DLD1 (cell line): ENCODE results near the gene EPHB2.

ENCODE experiments used
- in situ Hi-C: cut with HindIII; loops from 2 replicates; pipeline ENCODE4 v1.10.0; 2017; ENCODE audit warnings: low sequenced_read_pairs

EPHB2 gene

GRCh38 chr1:22903113-22903512 is 192.5 kb downstream of the EPHB2 start:
- in situ Hi-C loops, result no loop called here

- in situ Hi-C loops, result no loop called here
These were observed 196.3 kb downstream of the EPHB2 start for GRCh38 chr1:22906968-22907367.

- in situ Hi-C loops, result no loop called here
These were observed 196.9 kb downstream of the EPHB2 start for GRCh38 chr1:22907528-22907927.

- in situ Hi-C loops, result no loop called here
These were observed 198.3 kb downstream of the EPHB2 start for GRCh38 chr1:22908880-22909426.

- in situ Hi-C loops, result no loop called here
These were observed 199.6 kb downstream of the EPHB2 start for GRCh38 chr1:22910286-22910685.

GRCh38 chr1:22910986-22911651 is 200.5 kb downstream of the EPHB2 start:
- in situ Hi-C loops, result no loop called here

DNA sequence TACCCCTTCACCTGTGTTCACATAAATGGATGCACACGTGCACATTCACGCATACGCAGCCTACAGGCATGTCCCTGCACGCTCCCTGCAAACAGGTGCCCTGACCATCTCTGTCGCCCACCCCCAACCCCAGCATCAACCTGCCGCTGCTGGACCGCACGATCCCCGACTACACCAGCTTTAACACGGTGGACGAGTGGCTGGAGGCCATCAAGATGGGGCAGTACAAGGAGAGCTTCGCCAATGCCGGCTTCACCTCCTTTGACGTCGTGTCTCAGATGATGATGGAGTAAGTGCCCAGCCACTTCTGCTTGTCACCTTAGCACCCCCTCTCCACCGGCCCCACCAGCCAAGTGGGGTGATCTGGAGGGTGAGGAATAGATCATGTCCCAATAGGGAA is 201.7 kb downstream of the EPHB2 start:
- in situ Hi-C loops, result no loop called here

- in situ Hi-C loops, result no loop called here
These were observed 202.9 kb downstream of the EPHB2 start for GRCh38 chr1:22913421-22914141.

- in situ Hi-C loops, result no loop called here
These were observed 203.5 kb downstream of the EPHB2 start for GRCh38 chr1:22914156-22914555.

DNA sequence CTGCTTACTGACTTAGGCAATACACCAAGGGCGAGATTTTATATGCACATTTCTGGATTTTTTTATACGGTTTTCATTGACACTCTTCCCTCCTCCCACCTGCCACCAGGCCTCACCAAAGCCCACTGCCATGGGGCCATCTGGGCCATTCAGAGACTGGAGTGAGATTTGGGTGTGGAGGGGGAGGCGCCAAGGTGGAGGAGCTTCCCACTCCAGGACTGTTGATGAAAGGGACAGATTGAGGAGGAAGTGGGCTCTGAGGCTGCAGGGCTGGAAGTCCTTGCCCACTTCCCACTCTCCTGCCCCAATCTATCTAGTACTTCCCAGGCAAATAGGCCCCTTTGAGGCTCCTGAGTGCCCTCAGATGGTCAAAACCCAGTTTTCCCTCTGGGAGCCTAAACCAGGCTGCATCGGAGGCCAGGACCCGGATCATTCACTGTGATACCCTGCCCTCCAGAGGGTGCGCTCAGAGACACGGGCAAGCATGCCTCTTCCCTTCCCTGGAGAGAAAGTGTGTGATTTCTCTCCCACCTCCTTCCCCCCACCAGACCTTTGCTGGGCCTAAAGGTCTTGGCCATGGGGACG is 204.1 kb downstream of the EPHB2 start:
- in situ Hi-C loops, result no loop called here

- in situ Hi-C loops, result no loop called here
These were observed 204.6 kb downstream of the EPHB2 start for GRCh38 chr1:22915231-22915630.

DNA sequence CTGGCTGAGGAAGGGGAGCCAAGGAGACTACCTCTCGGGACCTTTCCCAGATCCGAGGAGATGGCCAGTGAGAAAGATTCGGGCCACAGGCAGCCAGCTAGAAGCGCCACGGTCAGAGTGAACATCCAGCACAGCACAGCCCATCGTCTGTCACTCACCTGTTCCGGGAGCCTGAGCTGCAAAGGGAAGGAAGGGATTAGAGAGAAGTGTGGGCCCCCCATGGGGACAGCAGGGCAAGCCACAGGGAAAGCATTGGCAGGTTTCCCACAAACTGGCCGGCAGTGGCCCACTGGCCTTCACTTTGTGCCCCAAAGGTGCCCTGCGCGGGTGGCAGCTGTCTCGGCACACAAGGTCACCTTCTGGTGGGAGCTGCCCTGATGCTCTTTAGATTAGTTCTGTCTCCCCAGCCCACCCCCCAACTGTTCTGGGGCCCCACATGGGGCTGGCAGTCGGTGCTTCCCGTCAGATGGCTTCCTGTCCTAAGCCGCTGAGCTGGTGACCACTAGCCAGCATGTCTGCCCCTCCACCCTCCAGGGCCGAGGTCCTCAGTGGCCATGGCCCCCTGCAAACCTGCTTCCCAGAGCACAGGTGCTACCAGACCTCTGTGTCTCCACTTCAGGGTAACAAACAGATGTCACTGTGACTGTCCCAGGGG is 205.3 kb downstream of the EPHB2 start:
- in situ Hi-C loops, result no loop called here

DNA sequence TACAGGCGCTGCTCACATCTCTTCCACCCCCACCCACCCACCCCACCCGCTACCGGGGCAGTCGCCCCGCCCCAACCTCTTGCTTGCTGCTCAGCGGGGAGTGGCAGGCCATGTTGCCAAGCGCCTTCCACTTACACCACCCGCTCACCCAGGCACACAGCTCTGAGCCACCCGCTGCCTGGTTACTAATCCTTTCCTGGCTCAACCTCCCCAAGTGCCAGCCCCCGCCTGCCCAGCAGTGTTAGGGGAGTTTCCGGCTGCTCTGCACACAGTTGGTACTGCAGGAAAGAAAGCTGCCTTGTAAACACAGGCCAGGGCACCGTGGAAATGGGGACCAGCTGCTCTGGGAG is 205.8 kb downstream of the EPHB2 start:
- in situ Hi-C loops, result no loop called here

DNA sequence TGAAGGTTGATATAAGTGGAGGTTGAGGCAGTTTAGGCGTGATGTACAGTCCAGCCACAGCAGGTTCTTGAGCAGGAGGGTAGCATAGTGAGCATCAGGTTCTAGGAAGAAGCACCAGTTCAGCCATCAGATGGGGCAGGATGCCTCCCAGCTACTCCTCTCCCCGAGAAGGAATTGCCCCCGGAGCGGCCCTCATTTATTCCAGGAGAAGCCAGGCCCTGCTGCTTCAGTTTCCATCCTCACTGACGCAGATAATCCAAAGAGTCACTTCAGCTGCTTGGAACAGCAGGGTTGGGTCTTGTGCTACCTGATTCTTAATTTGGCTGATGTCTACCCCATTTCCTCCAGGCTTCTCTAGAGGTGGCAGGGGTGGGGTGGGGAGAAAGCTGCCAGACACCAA is 207.3 kb downstream of the EPHB2 start:
- in situ Hi-C loops, result no loop called here

GRCh38 chr1:22918644-22919043 is 208.0 kb downstream of the EPHB2 start:
- in situ Hi-C loops, result no loop called here

- in situ Hi-C loops, result no loop called here
These were observed 208.8 kb downstream of the EPHB2 start for GRCh38 chr1:22919341-22920025.

- in situ Hi-C loops, result no loop called here
These were observed 209.5 kb downstream of the EPHB2 start for GRCh38 chr1:22920026-22920733.

- in situ Hi-C loops, result no loop called here
These were observed 210.3 kb downstream of the EPHB2 start for GRCh38 chr1:22920734-22921451.

- in situ Hi-C loops, result no loop called here
These were observed 210.9 kb downstream of the EPHB2 start for GRCh38 chr1:22921452-22922126.
